ENCODE data around the gene OR6S1.

DNA sequence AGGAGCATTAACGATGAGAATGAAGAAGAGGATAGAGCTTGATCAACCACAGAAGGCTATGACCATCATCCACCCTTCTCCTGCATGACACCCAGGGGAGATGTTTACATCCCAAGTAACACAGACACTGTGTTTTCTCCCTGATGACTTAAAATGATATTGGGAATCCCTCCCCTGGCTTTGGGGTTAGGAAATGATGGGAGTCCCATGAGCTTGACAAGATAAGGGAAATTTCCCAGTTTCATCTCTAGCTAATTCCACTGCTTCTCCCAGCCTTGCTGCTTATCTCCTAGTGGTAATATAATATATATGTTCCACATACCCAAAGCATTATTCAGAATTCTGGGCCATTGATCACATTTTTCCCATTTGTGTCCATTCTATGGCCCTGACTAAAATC, 4.0 kb upstream of the OR6S1 start:
- TF ChIP-seq, protein P1, sequence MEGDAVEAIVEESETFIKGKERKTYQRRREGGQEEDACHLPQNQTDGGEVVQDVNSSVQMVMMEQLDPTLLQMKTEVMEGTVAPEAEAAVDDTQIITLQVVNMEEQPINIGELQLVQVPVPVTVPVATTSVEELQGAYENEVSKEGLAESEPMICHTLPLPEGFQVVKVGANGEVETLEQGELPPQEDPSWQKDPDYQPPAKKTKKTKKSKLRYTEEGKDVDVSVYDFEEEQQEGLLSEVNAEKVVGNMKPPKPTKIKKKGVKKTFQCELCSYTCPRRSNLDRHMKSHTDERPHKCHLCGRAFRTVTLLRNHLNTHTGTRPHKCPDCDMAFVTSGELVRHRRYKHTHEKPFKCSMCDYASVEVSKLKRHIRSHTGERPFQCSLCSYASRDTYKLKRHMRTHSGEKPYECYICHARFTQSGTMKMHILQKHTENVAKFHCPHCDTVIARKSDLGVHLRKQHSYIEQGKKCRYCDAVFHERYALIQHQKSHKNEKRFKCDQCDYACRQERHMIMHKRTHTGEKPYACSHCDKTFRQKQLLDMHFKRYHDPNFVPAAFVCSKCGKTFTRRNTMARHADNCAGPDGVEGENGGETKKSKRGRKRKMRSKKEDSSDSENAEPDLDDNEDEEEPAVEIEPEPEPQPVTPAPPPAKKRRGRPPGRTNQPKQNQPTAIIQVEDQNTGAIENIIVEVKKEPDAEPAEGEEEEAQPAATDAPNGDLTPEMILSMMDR (conservative IDR thresholded peaks at IDR 0.05; ENCODE audit: low read depth in 2 of 2), result no peak
- no peak for TF ChIP-seq EZH2phosphoT487 (IDR thresholded peaks at IDR 0.05; ENCODE audit: unreplicated experiment)
- TF ChIP-seq CREB1 (CRISPR knock-in tag; IDR thresholded peaks at IDR 0.05; ENCODE audit: low read depth), result no peak
- TF ChIP-seq, protein P2, sequence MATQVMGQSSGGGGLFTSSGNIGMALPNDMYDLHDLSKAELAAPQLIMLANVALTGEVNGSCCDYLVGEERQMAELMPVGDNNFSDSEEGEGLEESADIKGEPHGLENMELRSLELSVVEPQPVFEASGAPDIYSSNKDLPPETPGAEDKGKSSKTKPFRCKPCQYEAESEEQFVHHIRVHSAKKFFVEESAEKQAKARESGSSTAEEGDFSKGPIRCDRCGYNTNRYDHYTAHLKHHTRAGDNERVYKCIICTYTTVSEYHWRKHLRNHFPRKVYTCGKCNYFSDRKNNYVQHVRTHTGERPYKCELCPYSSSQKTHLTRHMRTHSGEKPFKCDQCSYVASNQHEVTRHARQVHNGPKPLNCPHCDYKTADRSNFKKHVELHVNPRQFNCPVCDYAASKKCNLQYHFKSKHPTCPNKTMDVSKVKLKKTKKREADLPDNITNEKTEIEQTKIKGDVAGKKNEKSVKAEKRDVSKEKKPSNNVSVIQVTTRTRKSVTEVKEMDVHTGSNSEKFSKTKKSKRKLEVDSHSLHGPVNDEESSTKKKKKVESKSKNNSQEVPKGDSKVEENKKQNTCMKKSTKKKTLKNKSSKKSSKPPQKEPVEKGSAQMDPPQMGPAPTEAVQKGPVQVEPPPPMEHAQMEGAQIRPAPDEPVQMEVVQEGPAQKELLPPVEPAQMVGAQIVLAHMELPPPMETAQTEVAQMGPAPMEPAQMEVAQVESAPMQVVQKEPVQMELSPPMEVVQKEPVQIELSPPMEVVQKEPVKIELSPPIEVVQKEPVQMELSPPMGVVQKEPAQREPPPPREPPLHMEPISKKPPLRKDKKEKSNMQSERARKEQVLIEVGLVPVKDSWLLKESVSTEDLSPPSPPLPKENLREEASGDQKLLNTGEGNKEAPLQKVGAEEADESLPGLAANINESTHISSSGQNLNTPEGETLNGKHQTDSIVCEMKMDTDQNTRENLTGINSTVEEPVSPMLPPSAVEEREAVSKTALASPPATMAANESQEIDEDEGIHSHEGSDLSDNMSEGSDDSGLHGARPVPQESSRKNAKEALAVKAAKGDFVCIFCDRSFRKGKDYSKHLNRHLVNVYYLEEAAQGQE (IDR thresholded peaks at IDR 0.05; ENCODE audit: unreplicated experiment), result no peak
